ENCODE data around the gene ZNF467. TPM values are rescaled to one million over a fixed set of nuclear protein-coding genes. Genes with fewer than 3 reads are reported as not detected.

Gene ZNF467
- total RNA-seq, 1 donor from 2014 or later, result 2.3 TPM

DNA sequence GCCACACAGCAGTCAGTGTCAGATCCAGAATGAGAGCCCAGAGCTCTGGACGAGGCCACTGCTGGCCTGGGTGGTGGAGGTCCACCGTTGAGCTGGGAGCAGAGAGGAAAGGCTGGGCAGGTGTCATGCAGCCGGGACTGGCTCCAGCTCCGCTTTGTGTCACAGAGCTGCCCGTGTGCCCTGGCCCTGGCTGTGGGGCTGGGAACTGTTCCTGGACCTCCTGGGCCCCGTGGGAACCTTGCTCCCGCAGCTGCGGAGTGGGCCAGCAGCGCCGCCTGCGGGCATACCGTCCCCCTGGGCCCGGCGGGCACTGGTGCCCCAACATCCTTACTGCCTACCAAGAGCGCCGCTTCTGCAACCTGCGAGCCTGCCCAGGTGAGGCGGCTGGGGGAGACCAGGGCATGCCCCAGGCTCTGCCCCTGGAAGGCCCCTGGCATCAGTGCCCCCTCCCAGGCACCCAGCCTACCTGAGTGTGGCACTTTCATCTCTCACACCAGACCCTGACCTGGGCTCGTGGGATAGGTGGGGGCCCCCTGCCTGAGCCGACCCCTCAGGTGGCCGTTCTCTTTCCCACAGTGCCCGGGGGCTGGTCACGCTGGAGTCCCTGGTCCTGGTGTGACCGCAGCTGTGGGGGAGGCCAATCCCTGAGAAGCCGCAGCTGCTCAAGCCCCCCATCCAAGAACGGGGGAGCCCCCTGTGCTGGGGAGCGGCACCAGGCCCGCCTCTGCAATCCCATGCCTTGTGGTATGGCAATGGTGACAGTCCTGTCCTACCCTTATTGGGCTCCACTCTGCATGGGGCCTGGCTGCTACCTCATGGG, 46.0 kb upstream of the ZNF467 start:
- H3K9me3 Mint-ChIP-seq, result no peaks in the 10 kb centered on the region
- H3K27me3 Mint-ChIP-seq (ENCODE audit: low read depth), result no peaks in the 10 kb centered on the region
- H3K4me3 Mint-ChIP-seq, result no peak overlapping the region
- H3K4me1 Mint-ChIP-seq, result no peaks in the 10 kb centered on the region
- no peak for DNase-seq (ENCODE audit: low read depth, low spot score)
- TF ChIP-seq, protein P1, sequence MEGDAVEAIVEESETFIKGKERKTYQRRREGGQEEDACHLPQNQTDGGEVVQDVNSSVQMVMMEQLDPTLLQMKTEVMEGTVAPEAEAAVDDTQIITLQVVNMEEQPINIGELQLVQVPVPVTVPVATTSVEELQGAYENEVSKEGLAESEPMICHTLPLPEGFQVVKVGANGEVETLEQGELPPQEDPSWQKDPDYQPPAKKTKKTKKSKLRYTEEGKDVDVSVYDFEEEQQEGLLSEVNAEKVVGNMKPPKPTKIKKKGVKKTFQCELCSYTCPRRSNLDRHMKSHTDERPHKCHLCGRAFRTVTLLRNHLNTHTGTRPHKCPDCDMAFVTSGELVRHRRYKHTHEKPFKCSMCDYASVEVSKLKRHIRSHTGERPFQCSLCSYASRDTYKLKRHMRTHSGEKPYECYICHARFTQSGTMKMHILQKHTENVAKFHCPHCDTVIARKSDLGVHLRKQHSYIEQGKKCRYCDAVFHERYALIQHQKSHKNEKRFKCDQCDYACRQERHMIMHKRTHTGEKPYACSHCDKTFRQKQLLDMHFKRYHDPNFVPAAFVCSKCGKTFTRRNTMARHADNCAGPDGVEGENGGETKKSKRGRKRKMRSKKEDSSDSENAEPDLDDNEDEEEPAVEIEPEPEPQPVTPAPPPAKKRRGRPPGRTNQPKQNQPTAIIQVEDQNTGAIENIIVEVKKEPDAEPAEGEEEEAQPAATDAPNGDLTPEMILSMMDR (conservative IDR thresholded peaks at IDR 0.05), result no peak
- H3K36me3 Mint-ChIP-seq (ENCODE audit: low read depth), result no peaks in the 10 kb centered on the region
- H3K27ac Mint-ChIP-seq (ENCODE audit: unreplicated experiment), result no peak overlapping the region

DNA sequence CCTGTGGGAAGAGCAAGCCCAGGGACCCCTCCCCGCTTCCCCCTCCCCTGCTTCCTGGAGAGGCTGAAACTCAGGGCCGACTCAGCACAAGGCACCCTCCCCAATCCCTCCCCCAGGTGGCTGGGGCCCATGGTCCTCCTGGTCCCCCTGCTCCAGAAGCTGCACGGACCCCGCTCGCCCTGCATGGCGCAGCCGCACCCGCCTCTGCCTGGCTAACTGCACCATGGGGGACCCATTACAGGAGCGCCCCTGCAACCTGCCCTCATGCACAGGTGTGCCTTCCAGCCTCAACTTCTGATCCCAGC, 45.1 kb upstream of the ZNF467 start:
- Mint-ChIP-seq H3K27ac (ENCODE audit: unreplicated experiment) (no peak overlapping the region), H3K4me3 (no peak overlapping the region), H3K9me3 (no peaks in the 10 kb centered on the region), H3K27me3 (ENCODE audit: low read depth) (no peaks in the 10 kb centered on the region), H3K36me3 (ENCODE audit: low read depth) (no peaks in the 10 kb centered on the region), H3K4me1 (no peaks in the 10 kb centered on the region)
- TF ChIP-seq, protein P1 (conservative IDR thresholded peaks at IDR 0.05), result no peak
- DNase-seq (ENCODE audit: low read depth, low spot score), result no peak

DNA sequence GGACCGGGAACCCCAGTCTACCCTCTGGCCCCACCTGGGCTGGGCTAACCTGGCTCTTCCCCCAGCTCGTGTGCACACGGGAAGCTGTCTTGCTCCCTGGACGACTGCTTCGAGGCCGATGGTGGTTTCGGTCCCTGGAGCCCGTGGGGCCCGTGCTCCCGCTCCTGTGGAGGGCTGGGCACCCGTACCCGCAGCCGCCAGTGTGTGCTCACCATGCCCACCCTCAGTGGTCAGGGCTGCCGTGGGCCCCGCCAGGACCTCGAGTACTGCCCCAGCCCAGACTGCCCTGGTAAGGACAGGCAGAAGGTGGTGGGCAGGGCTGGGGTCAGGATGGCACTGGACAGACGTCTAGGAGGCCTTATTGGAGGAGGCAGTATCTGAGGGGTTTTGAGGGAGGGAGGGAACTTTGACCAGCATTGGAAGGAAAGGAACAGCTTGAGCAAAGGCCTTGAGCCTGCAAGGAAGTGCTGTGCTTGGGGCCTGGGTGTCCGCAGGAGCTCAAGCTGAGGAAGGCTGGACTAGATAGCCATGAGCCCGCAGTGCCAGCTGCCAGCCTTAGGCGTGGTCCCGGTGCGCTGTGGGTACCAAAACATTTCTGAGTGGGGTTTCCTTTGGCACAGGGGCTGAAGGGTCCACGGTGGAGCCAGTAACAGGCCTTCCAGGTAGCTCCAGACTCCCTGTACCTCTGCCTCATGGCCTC, 44.6 kb upstream of the ZNF467 start:
- TF ChIP-seq, protein P1 (conservative IDR thresholded peaks at IDR 0.05), result no peak
- Mint-ChIP-seq H3K9me3 (no peaks in the 10 kb centered on the region), H3K4me1 (no peaks in the 10 kb centered on the region), H3K27me3 (ENCODE audit: low read depth) (no peaks in the 10 kb centered on the region), H3K36me3 (ENCODE audit: low read depth) (no peaks in the 10 kb centered on the region), H3K4me3 (no peak overlapping the region), H3K27ac (ENCODE audit: unreplicated experiment) (no peak overlapping the region)
- DNase-seq (ENCODE audit: low read depth, low spot score), result no peak

DNA sequence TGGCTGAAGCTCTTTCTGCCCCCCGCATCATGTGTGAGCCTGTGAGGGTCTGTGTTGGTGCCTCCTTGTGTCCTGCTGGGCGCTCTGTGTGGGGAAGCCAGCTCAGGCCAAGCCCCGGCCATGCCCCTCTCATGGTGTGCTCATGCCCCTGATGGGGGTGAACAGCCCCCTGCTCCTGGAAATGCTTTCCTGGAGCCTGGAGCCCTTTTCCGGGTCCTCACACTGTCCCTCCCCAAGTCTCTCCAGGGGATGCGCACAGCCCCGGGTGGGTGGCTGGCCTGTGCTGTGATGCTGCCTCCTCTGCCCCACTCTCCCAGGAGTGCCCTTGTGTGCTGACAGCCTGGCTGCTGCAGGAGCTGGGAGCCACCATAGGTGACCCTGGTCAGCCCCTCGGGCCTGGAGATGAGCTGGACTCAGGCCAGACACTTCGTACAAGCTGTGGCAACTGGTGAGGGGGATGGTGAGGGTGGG, 43.9 kb upstream of the ZNF467 start:
- Mint-ChIP-seq H3K4me1 (no peaks in the 10 kb centered on the region), H3K27me3 (ENCODE audit: low read depth) (no peaks in the 10 kb centered on the region), H3K4me3 (no peak overlapping the region), H3K27ac (ENCODE audit: unreplicated experiment) (no peak overlapping the region), H3K9me3 (no peaks in the 10 kb centered on the region), H3K36me3 (ENCODE audit: low read depth) (no peaks in the 10 kb centered on the region)
- DNase-seq (ENCODE audit: low read depth, low spot score), result no peak
- TF ChIP-seq, protein P1 (conservative IDR thresholded peaks at IDR 0.05), result no peak

DNA sequence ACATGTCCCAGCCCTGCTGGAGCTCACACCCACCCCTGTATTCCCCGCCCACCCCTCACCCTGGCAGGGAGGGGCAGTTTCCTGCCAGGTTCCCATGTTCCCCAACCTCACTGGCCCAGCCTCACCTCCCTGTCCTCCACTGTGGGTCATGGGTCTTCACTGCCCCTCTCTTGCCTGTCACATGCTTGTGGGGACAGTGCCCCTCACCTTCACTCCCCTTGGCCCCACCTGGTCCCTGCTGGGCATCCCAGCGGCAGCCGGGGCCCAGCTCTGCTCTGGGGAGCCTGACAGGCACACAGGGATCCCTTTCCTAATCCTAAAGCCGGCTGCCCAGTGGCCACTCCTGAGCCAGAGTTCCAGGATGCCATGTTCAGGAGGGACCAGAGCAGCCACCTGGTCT, 43.4 kb upstream of the ZNF467 start:
- no peak overlapping the region for H3K27ac Mint-ChIP-seq (ENCODE audit: unreplicated experiment)
- H3K36me3 Mint-ChIP-seq (ENCODE audit: low read depth), result no peaks in the 10 kb centered on the region
- H3K4me3 Mint-ChIP-seq, result no peak overlapping the region
- TF ChIP-seq, protein P1 (conservative IDR thresholded peaks at IDR 0.05), result no peak
- no peaks in the 10 kb centered on the region for H3K4me1 Mint-ChIP-seq
- H3K27me3 Mint-ChIP-seq (ENCODE audit: low read depth), result no peaks in the 10 kb centered on the region
- no peaks in the 10 kb centered on the region for H3K9me3 Mint-ChIP-seq
- DNase-seq (ENCODE audit: low read depth, low spot score), result no peak

Data from neural crest cell (in vitro differentiated cells).